Fibroblast of lung (primary cell): ENCODE data around the gene NRTN. TPM values are rescaled to one million over a fixed set of nuclear protein-coding genes. Genes with fewer than 3 reads are reported as not detected.

ENCODE experiments used
- DNase-seq, 2 donors: peaks; one replicate each; pipeline versions ENCODE4 v3.0.0 to v3.0.0-alpha.2; 2010; ENCODE audit warnings: low read depth in 2 of 2
- H2AFZ ChIP-seq: 2 replicates; pipeline ENCODE4 v1.5.1; 2012; ENCODE audit warnings: low read length, control low read depth, inconsistent platforms
- H3K27ac ChIP-seq: 2 replicates; pipeline ENCODE4 v1.5.1; 2011; ENCODE audit warnings: low read length, control low read depth; ENCODE audit not compliant: insufficient read depth
- H3K27me3 ChIP-seq: 2 replicates; pipeline ENCODE4 v1.5.1; 2011; ENCODE audit warnings: mild to moderate bottlenecking, low read length; ENCODE audit not compliant: control insufficient read depth, insufficient read depth
- H3K36me3 ChIP-seq: 2 replicates; pipeline ENCODE4 v1.5.1; 2011; ENCODE audit warnings: low read length; ENCODE audit not compliant: control insufficient read depth, insufficient read depth
- H3K4me1 ChIP-seq: 2 replicates; pipeline ENCODE4 v1.5.1; 2011; ENCODE audit warnings: low read length; ENCODE audit not compliant: control insufficient read depth, insufficient read depth; ENCODE audit errors: extremely low read depth
- H3K4me2 ChIP-seq: 2 replicates; pipeline ENCODE4 v1.5.1; 2011; ENCODE audit warnings: low read length, control low read depth; ENCODE audit not compliant: insufficient read depth; ENCODE audit errors: extremely low read depth
- H3K4me3 ChIP-seq, 4 experiments: fragments of 200-600 bp in 1 of 4; sonication (generic) in 1 of 4; replicated peaks in 1 of 4; 2 replicates each; pipeline ENCODE4 v1.5.1; 2011 to 2016; ENCODE audit warnings: low read length in 4 of 4, low read depth in 3 of 4, mild to moderate bottlenecking in 3 of 4, control low read depth in 2 of 4, inconsistent platforms in 1 of 4, mixed read lengths in 1 of 4; ENCODE audit not compliant: insufficient read depth in 1 of 4; ENCODE audit errors: control extremely low read depth in 1 of 4
- H3K79me2 ChIP-seq: 2 replicates; pipeline ENCODE4 v1.5.1; 2012; ENCODE audit warnings: mild to moderate bottlenecking, low read length, inconsistent platforms; ENCODE audit not compliant: control insufficient read depth, insufficient read depth
- H3K9ac ChIP-seq: 2 replicates; pipeline ENCODE4 v1.5.1; 2011; ENCODE audit warnings: mild to moderate bottlenecking, low read length, control low read depth; ENCODE audit not compliant: insufficient read depth
- H3K9me3 ChIP-seq: 2 replicates; pipeline ENCODE4 v1.5.1; 2012; ENCODE audit warnings: low read depth, low read length; ENCODE audit not compliant: control insufficient read depth, insufficient read depth
- H4K20me1 ChIP-seq: 2 replicates; pipeline ENCODE4 v1.5.1; 2011; ENCODE audit warnings: low read length; ENCODE audit not compliant: control insufficient read depth, insufficient read depth; ENCODE audit errors: extremely low read depth
- EZH2 ChIP-seq: IDR thresholded peaks from 2 replicates; pipeline ENCODE4 v1.5.1; 2012; ENCODE audit warnings: low read length, control low read depth, mild to moderate bottlenecking; ENCODE audit errors: missing control alignments
- polyA plus RNA-seq, 2 donors: library from polyadenylated mRNA; depleted of rRNA in 1 of 2; stranded (reverse) in 1 of 2; unstranded in 1 of 2; fragments of >200 nt; gene quantifications; 2 replicates each; pipeline ENCODE4 v1.2.1, GENCODE V29; 2011 to 2012; ENCODE audit warnings: missing spikeins in 1 of 2
- total RNA-seq: library from RNA; depleted of rRNA; stranded (reverse); fragments of >200 nt; gene quantifications from 2 replicates; pipeline ENCODE4 v1.2.1, GENCODE V29; 2014
- TF ChIP-seq, protein P1 (sequence below), 2 donors: IDR thresholded peaks in 1 of 2; conservative IDR thresholded peaks in 1 of 2; 1 replicate in 1 of 2; 2 replicates in 1 of 2; pipeline ENCODE4 v1.5.1; 2011 to 2012; ENCODE audit warnings: low read length in 2 of 2, control low read depth in 1 of 2, inconsistent platforms in 1 of 2, low read depth in 1 of 2, mild to moderate bottlenecking in 1 of 2

Gene NRTN
- total and polyA plus RNA-seq, 2 donors (not counting 1 experiment from before 2014, with no cell fraction given), result 0.11 to 0.50 TPM

GRCh38 chr19:5785423-5785822 lies 19.4 kb upstream of the NRTN start:
- H4K20me1 ChIP-seq, result no peaks in the 10 kb centered on the region
- H3K4me3 ChIP-seq, result no peak overlapping the region
- H3K79me2 ChIP-seq, result peaks cover 6% of the 10 kb centered on the region
- no peak overlapping the region for H3K4me2 ChIP-seq
- H3K4me1 ChIP-seq, result peaks cover 4% of the 10 kb centered on the region
- H3K27me3 ChIP-seq, result no peaks in the 10 kb centered on the region
- no peaks in the 10 kb centered on the region for H3K9me3 ChIP-seq
- no peak overlapping the region for H2AFZ ChIP-seq
- H3K27ac ChIP-seq, result no peak overlapping the region
- no peak for DNase-seq
- H3K36me3 ChIP-seq, result peaks cover 38% of the 10 kb centered on the region
- no peak overlapping the region for H3K9ac ChIP-seq
- TF ChIP-seq, protein P1, sequence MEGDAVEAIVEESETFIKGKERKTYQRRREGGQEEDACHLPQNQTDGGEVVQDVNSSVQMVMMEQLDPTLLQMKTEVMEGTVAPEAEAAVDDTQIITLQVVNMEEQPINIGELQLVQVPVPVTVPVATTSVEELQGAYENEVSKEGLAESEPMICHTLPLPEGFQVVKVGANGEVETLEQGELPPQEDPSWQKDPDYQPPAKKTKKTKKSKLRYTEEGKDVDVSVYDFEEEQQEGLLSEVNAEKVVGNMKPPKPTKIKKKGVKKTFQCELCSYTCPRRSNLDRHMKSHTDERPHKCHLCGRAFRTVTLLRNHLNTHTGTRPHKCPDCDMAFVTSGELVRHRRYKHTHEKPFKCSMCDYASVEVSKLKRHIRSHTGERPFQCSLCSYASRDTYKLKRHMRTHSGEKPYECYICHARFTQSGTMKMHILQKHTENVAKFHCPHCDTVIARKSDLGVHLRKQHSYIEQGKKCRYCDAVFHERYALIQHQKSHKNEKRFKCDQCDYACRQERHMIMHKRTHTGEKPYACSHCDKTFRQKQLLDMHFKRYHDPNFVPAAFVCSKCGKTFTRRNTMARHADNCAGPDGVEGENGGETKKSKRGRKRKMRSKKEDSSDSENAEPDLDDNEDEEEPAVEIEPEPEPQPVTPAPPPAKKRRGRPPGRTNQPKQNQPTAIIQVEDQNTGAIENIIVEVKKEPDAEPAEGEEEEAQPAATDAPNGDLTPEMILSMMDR (conservative IDR thresholded peaks at IDR 0.05 in 1 of 2, IDR thresholded peaks at IDR 0.05 in 1 of 2; ENCODE audit: low read depth in 1 of 2, low read length in 2 of 2), result no peak
- TF ChIP-seq EZH2, result no peak

DNA sequence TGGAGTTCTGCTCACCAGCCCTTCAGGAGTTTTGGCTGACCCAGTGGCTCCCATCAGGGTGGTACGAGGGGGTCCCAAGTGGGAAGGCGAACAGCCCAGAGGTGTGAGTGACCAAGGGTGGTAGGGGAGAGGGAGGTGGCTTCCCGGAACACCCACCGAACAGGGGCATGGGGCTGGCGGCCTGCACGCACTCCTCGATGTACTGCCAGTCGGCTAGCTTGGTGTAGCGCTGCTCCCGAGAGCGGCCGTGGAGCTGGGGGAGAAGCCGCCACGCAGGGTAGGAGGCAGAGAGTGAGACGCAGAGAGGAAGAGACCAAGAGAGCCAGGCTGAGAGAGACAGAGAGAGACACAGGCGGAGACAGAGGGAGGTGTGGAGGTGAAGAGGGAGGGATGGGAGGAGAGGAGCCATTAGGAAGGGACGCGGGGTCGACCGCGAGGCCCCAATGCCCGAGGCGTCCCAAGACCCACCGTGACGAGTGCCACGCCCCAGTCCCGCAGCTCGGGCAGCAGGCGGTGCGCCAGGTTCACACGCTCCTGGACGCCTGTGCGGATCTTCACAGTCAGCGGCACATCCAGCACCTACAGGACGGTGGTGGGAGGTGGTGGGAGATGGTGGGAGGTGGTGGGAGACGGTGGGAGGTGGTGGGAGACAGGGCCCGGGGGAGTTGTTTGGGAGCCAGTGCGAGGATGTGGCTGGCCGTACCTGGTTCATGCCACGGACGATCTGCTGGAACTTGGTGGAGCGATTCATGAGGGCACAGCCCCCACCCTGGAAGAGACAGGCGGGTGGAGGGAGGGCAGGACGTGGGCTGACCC lies 18.1 kb upstream of the NRTN start:
- no peaks in the 10 kb centered on the region for H3K9me3 ChIP-seq
- H3K4me2 ChIP-seq, result no peak overlapping the region
- no peak overlapping the region for H3K4me3 ChIP-seq
- H3K27ac ChIP-seq, result no peak overlapping the region
- peaks cover 38% of the 10 kb centered on the region for H3K36me3 ChIP-seq
- peaks cover 4% of the 10 kb centered on the region for H3K4me1 ChIP-seq
- H3K9ac ChIP-seq, result no peak overlapping the region
- H4K20me1 ChIP-seq, result no peaks in the 10 kb centered on the region
- no peak overlapping the region for H2AFZ ChIP-seq
- TF ChIP-seq, protein P1 (conservative IDR thresholded peaks at IDR 0.05 in 1 of 2, IDR thresholded peaks at IDR 0.05 in 1 of 2; ENCODE audit: low read depth in 1 of 2, low read length in 2 of 2), result no peak
- no peak for TF ChIP-seq EZH2
- H3K27me3 ChIP-seq, result no peaks in the 10 kb centered on the region
- DNase-seq, result no peak
- H3K79me2 ChIP-seq, result peaks cover 6% of the 10 kb centered on the region

DNA sequence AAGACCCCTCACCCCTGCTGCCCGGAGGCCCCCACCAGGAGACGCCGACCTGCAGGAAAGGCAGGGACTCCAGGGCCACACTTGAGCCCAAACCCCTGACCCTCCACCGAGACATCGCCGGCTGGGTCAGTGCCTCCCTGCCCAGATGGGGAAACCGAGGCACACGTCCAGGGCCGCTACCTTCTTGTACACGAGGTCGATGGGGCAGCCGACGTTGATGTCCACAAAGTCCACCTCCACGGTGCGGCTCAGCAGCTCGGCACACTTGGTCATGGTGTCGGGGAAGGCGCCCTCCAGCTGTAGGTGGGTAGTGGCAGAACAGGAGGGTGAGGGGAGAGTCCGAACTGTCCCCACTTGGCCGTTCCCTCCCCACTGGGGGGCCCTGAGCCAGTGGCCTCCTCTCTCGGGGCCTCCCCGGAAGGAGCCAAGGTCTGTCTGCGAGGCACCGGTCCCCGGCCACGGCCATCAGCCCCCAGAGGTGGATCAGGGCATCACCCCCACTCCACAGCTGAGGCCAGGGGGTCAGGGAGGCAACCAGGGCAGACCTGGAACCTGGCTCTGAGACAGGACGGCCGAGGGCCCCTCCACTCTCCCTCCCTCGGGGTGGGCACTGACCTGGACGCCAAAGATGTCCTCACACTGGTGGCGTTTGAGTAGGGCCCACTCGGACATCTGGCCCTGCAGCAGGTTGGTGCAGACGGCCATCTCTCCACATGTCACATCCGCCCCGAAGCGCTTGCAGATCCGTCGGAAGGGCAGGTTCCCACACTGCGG lies 17.3 kb upstream of the NRTN start:
- Histone ChIP-seq H3K9me3 (no peaks in the 10 kb centered on the region), H4K20me1 (no peaks in the 10 kb centered on the region), H3K79me2 (peaks cover 6% of the 10 kb centered on the region), H2AFZ (no peak overlapping the region), H3K4me1 (peaks cover 4% of the 10 kb centered on the region), H3K4me3 (no peak overlapping the region), H3K27ac (no peak overlapping the region), H3K36me3 (peaks cover 38% of the 10 kb centered on the region), H3K27me3 (no peaks in the 10 kb centered on the region), H3K4me2 (no peak overlapping the region), H3K9ac (no peak overlapping the region)
- DNase-seq, result no peak
- TF ChIP-seq EZH2, result no peak
- TF ChIP-seq, protein P1 (conservative IDR thresholded peaks at IDR 0.05 in 1 of 2, IDR thresholded peaks at IDR 0.05 in 1 of 2; ENCODE audit: low read depth in 1 of 2, low read length in 2 of 2), result no peak
